IMR-90 (cell line): ENCODE results near the gene LRRN2.

Experiments
- BHLHE40 ChIP-seq: fragments of 150-350 bp; IDR thresholded peaks from 2 replicates; pipeline ENCODE4 v1.6.1; 2016; ENCODE audit warnings: mild to moderate bottlenecking, low read depth, low read length
- CEBPB ChIP-seq: IDR thresholded peaks from 2 replicates; pipeline ENCODE4 v1.6.1; 2012; ENCODE audit warnings: low read depth, low read length, improper control_type of control experiment
- CHD1 ChIP-seq: IDR thresholded peaks from 2 replicates; pipeline ENCODE4 v1.6.1; 2012; ENCODE audit warnings: low read depth, low read length, improper control_type of control experiment
- FOS ChIP-seq: fragments of 150-350 bp; IDR thresholded peaks from 2 replicates; pipeline ENCODE4 v1.6.1; 2016; ENCODE audit warnings: low read depth, low read length
- NFE2L2 ChIP-seq: fragments of 150-350 bp; IDR thresholded peaks from 2 replicates; pipeline ENCODE4 v1.6.1; 2016; ENCODE audit warnings: low read depth, mild to moderate bottlenecking, low read length
- POLR2A ChIP-seq: IDR thresholded peaks from 2 replicates; pipeline ENCODE4 v1.6.1; 2012; ENCODE audit warnings: mild to moderate bottlenecking, low read depth, low read length
- RAD21 ChIP-seq: IDR thresholded peaks from 2 replicates; pipeline ENCODE4 v1.6.1; 2012; ENCODE audit warnings: low read length, improper control_type of control experiment
- RCOR1 ChIP-seq: IDR thresholded peaks from 2 replicates; pipeline ENCODE4 v1.6.1; 2012; ENCODE audit warnings: mild to moderate bottlenecking, low read length, improper control_type of control experiment; ENCODE audit not compliant: insufficient replicate concordance
- TF ChIP-seq, protein P1 (sequence below): conservative IDR thresholded peaks from 2 replicates; pipeline ENCODE4 v1.5.1; 2012; ENCODE audit warnings: mild to moderate bottlenecking, low read depth, low read length, improper control_type of control experiment
- TF ChIP-seq, protein P2 (sequence below): fragments of 150-350 bp; IDR thresholded peaks from 2 replicates; pipeline ENCODE4 v1.6.1; 2016; ENCODE audit warnings: low read depth, mild to moderate bottlenecking, low read length, moderate library complexity, borderline replicate concordance
- TF ChIP-seq, protein P3 (sequence below): fragments of 150-350 bp; IDR thresholded peaks from 2 replicates; pipeline ENCODE4 v1.6.1; 2017; ENCODE audit warnings: mild to moderate bottlenecking, antibody characterized with exemption, low read length, low read depth

DNA sequence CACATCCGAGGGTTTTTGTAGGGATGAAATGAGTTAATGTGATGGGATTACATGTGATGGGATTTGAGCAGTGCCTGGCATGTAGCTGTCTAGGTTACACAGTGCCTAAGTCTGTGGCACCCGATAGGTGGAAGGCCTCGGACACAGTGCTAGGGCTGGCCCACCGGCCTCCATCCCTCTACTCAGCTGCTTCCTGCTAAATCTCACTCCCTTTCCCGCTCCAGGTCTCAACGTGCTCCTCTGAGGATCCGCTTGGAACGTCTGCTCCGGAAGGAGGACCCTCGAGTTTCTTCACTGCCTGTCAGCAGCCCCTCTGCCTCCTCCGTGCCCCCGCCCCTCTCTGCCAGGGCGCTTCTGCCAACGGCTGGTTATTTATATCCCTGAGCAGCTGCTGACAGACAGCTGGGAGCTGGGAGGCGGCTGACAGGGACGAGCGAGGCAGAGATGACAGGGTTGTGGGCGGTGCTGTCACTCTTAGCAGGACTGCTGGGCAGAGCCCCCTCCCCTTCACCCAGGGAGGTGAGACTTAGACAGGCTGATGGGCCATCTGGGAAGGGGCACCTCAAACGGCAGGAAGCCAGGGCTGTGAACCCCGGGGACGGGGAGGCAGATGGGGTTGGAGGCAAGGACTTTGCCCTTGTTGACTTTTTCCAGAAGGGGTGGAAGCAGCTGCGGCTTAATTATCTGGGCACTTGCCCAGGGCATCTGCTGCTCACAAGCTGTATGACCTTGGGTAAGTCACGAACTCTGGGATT lies 26.6 kb upstream of the LRRN2 start:
- TF ChIP-seq POLR2A (no peak), CHD1 (no peak), FOS (no peak), RCOR1 (no peak), NFE2L2 (no peak), CEBPB (no peak), RAD21 (no peak), BHLHE40 (no peak)
- TF ChIP-seq, protein P1, sequence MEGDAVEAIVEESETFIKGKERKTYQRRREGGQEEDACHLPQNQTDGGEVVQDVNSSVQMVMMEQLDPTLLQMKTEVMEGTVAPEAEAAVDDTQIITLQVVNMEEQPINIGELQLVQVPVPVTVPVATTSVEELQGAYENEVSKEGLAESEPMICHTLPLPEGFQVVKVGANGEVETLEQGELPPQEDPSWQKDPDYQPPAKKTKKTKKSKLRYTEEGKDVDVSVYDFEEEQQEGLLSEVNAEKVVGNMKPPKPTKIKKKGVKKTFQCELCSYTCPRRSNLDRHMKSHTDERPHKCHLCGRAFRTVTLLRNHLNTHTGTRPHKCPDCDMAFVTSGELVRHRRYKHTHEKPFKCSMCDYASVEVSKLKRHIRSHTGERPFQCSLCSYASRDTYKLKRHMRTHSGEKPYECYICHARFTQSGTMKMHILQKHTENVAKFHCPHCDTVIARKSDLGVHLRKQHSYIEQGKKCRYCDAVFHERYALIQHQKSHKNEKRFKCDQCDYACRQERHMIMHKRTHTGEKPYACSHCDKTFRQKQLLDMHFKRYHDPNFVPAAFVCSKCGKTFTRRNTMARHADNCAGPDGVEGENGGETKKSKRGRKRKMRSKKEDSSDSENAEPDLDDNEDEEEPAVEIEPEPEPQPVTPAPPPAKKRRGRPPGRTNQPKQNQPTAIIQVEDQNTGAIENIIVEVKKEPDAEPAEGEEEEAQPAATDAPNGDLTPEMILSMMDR: no peak
- TF ChIP-seq, protein P2, sequence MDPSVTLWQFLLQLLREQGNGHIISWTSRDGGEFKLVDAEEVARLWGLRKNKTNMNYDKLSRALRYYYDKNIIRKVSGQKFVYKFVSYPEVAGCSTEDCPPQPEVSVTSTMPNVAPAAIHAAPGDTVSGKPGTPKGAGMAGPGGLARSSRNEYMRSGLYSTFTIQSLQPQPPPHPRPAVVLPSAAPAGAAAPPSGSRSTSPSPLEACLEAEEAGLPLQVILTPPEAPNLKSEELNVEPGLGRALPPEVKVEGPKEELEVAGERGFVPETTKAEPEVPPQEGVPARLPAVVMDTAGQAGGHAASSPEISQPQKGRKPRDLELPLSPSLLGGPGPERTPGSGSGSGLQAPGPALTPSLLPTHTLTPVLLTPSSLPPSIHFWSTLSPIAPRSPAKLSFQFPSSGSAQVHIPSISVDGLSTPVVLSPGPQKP: no peak
- TF ChIP-seq, protein P3, sequence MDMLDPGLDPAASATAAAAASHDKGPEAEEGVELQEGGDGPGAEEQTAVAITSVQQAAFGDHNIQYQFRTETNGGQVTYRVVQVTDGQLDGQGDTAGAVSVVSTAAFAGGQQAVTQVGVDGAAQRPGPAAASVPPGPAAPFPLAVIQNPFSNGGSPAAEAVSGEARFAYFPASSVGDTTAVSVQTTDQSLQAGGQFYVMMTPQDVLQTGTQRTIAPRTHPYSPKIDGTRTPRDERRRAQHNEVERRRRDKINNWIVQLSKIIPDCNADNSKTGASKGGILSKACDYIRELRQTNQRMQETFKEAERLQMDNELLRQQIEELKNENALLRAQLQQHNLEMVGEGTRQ: no peak
